SIG-M5 treated with dmso at 0.1 percent for 504 hours (cell line): ENCODE results near the gene HHAT.
A peak's percentile ranks its signal among the peaks of the same experiment; 100 is the strongest.

Experiments used
- DNase-seq: peaks from one replicate; lab custom pipeline; 2025; ENCODE audit not compliant: unreplicated experiment; lab: John Stamatoyannopoulos, UW

Gene HHAT

GRCh38 chr1:210663730-210664573, 335.2 kb downstream of the HHAT start:
- no peak for DNase-seq

GRCh38 chr1:210669951-210670350, 341.2 kb downstream of the HHAT start:
- no peak for DNase-seq

GRCh38 chr1:210674151-210674550, 345.4 kb downstream of the HHAT start:
- no peak for DNase-seq

- no peak for DNase-seq
These were observed 347.8 kb downstream of the HHAT start for GRCh38 chr1:210676539-210676938.

- DNase-seq: no peak
These were observed 348.8 kb downstream of the HHAT start for GRCh38 chr1:210677533-210677932.

GRCh38 chr1:210678306-210678705, 349.6 kb downstream of the HHAT start:
- DNase-seq: no peak

GRCh38 chr1:210681158-210681557, 352.5 kb downstream of the HHAT start:
- DNase-seq: peak; percentile 76

GRCh38 chr1:210683403-210684047, 354.8 kb downstream of the HHAT start:
- no peak for DNase-seq

GRCh38 chr1:210684466-210685294, 356.0 kb downstream of the HHAT start:
- DNase-seq: no peak

- DNase-seq: no peak
These were observed 356.6 kb downstream of the HHAT start for GRCh38 chr1:210685295-210685650.

- DNase-seq: no peak
These were observed 358.1 kb downstream of the HHAT start for GRCh38 chr1:210686841-210687240.

GRCh38 chr1:210687582-210688279, 359.0 kb downstream of the HHAT start:
- DNase-seq: no peak

GRCh38 chr1:210688512-210689234, 360.0 kb downstream of the HHAT start:
- DNase-seq: no peak

GRCh38 chr1:210689826-210690225, 361.1 kb downstream of the HHAT start:
- no peak for DNase-seq

GRCh38 chr1:210690236-210690635, 361.5 kb downstream of the HHAT start:
- DNase-seq: no peak

GRCh38 chr1:210691039-210691610, 362.4 kb downstream of the HHAT start:
- DNase-seq: no peak

- DNase-seq: peak; percentile 45
These were observed 364.1 kb downstream of the HHAT start for GRCh38 chr1:210692796-210693195.

- DNase-seq: no peak
These were observed 366.3 kb downstream of the HHAT start for GRCh38 chr1:210695026-210695425.

- no peak for DNase-seq
These were observed 368.0 kb downstream of the HHAT start for GRCh38 chr1:210696709-210697108.

GRCh38 chr1:210697185-210697584, 368.5 kb downstream of the HHAT start:
- DNase-seq: no peak
